ENCODE measurements around the gene EGF.
"Not testable (repeated sequence)": the region's sequence is repeated elsewhere in the genome, so short reads cannot be mapped to it uniquely, and the experiment has no call there.

The EGF gene

GRCh38 chr4:110025056-110025455 is 112.4 kb downstream of the EGF start:
- no peak for DNase-seq (ENCODE audit: low read depth in 1 of 2, low spot score in 1 of 2)

GRCh38 chr4:110025718-110026117 is 113.0 kb downstream of the EGF start:
- DNase-seq (ENCODE audit: low read depth in 1 of 2, low spot score in 1 of 2), result no peak

GRCh38 chr4:110032603-110033002 is 119.9 kb downstream of the EGF start:
- no peak for DNase-seq (ENCODE audit: low read depth in 1 of 2, low spot score in 1 of 2)

GRCh38 chr4:110033355-110034025 is 120.8 kb downstream of the EGF start:
- no peak for DNase-seq (ENCODE audit: low read depth in 1 of 2, low spot score in 1 of 2)

- no peak for DNase-seq (ENCODE audit: low read depth in 1 of 2, low spot score in 1 of 2)
These were observed 121.3 kb downstream of the EGF start for GRCh38 chr4:110034026-110034393.

- not testable (repeated sequence) for DNase-seq (ENCODE audit: low read depth in 1 of 2, low spot score in 1 of 2)
These were observed 126.5 kb downstream of the EGF start for GRCh38 chr4:110039164-110039563.

- no peak for DNase-seq (ENCODE audit: low read depth in 1 of 2, low spot score in 1 of 2)
These were observed 129.1 kb downstream of the EGF start for GRCh38 chr4:110041735-110042134.

GRCh38 chr4:110042545-110043517 is 130.1 kb downstream of the EGF start:
- no peak for DNase-seq (ENCODE audit: low read depth in 1 of 2, low spot score in 1 of 2)

GRCh38 chr4:110046588-110047049 is 133.9 kb downstream of the EGF start:
- DNase-seq (ENCODE audit: low read depth in 1 of 2, low spot score in 1 of 2), result no peak

- peak in 1 of 2 donors; percentile 44 for DNase-seq (ENCODE audit: low read depth in 1 of 2, low spot score in 1 of 2)
These were observed 137.6 kb downstream of the EGF start for GRCh38 chr4:110049951-110050925.

GRCh38 chr4:110055158-110055768 is 142.6 kb downstream of the EGF start:
- no peak for DNase-seq (ENCODE audit: low read depth in 1 of 2, low spot score in 1 of 2)

- no peak for DNase-seq (ENCODE audit: low read depth in 1 of 2, low spot score in 1 of 2)
These were observed 146.0 kb downstream of the EGF start for GRCh38 chr4:110058677-110059076.

GRCh38 chr4:110059556-110060191 is 147.0 kb downstream of the EGF start:
- no peak for DNase-seq (ENCODE audit: low read depth in 1 of 2, low spot score in 1 of 2)

- no peak for DNase-seq (ENCODE audit: low read depth in 1 of 2, low spot score in 1 of 2)
These were observed 148.4 kb downstream of the EGF start for GRCh38 chr4:110061076-110061475.

All from activated CD4-positive, alpha-beta T cell treated with anti-CD3 and anti-CD28 coated beads, Interleukin-2, amount 50 U/mL, for 24 hours (primary cell).